ENCODE results near the gene ORAI3. TPM values are rescaled to one million over a fixed set of nuclear protein-coding genes. Genes with fewer than 3 reads are reported as not detected.

Gene ORAI3
- total RNA-seq, 4 donors from 2014 or later: 25.7 to 41.0 (median 32.7) TPM

DNA sequence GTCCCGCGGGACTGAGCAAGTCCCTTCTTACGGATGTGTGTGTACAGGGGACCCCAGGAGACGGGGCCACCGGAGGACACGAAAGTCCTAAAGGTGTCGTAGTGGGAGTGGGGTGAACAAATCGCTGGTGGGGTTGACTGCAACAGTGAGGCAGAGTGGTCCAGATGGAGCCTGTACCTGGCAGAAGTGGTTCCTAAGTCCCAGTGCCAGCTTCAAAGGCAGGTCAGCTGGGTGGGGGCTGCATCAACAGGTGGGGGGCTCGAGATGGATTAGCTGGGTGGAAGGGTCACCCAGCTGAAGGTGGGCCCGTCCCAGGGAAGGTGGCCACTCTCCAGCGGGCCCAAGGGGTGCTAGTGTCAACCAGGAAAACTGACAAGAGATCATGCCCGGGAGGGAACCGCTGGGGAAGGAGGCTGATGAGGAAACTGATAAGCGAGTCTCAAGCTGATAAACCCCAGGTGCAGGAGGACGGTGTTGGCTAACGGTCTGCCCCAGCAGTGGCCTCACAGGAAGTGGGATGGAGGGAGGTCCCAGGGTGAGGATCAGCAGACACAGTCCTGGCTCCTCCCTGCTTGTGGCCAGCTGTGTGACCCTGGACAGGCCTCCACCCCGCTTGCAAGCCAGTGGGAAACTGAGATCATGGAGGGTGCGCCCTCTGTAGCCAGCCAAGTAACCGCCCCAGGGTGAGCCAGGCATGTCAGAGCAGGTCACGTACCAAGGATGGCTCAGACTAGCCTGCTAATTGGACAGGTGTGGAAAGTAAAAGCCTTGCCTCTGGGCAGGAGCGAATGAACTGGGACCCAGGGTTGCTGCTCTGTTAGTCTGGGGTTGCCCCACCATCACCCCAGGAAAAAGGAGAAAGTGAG lies 1.0 kb downstream of the ORAI3 start:
- no peaks in the 10 kb centered on the region for H3K9me3 ChIP-seq
- peak overlapping the region; percentile 93 for H3K4me3 ChIP-seq
- peak overlapping the region; percentile 93 for H3K27ac ChIP-seq
- TF ChIP-seq, protein P1, sequence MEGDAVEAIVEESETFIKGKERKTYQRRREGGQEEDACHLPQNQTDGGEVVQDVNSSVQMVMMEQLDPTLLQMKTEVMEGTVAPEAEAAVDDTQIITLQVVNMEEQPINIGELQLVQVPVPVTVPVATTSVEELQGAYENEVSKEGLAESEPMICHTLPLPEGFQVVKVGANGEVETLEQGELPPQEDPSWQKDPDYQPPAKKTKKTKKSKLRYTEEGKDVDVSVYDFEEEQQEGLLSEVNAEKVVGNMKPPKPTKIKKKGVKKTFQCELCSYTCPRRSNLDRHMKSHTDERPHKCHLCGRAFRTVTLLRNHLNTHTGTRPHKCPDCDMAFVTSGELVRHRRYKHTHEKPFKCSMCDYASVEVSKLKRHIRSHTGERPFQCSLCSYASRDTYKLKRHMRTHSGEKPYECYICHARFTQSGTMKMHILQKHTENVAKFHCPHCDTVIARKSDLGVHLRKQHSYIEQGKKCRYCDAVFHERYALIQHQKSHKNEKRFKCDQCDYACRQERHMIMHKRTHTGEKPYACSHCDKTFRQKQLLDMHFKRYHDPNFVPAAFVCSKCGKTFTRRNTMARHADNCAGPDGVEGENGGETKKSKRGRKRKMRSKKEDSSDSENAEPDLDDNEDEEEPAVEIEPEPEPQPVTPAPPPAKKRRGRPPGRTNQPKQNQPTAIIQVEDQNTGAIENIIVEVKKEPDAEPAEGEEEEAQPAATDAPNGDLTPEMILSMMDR (IDR thresholded peaks at IDR 0.05): peak in 1 of 2 donors; percentile 22
- TF ChIP-seq EP300 (IDR thresholded peaks at IDR 0.05) (no peak), POLR2A (IDR thresholded peaks at IDR 0.05) (peak in 1 of 2 donors; percentile 15), POLR2AphosphoS5 (IDR thresholded peaks at IDR 0.05) (peak in 1 of 3 donors; percentile 81)
- no peaks in the 10 kb centered on the region for H3K27me3 ChIP-seq
- peak; percentile 93 to 94 for DNase-seq (ENCODE audit: low spot score in 2 of 2)
- H3K36me3 ChIP-seq: peaks cover 10% of the 10 kb centered on the region
- H3K4me1 ChIP-seq: peaks cover 52% of the 10 kb centered on the region
- 3% methylated on average over 21 of the region's 21 CpGs for WGBS

DNA sequence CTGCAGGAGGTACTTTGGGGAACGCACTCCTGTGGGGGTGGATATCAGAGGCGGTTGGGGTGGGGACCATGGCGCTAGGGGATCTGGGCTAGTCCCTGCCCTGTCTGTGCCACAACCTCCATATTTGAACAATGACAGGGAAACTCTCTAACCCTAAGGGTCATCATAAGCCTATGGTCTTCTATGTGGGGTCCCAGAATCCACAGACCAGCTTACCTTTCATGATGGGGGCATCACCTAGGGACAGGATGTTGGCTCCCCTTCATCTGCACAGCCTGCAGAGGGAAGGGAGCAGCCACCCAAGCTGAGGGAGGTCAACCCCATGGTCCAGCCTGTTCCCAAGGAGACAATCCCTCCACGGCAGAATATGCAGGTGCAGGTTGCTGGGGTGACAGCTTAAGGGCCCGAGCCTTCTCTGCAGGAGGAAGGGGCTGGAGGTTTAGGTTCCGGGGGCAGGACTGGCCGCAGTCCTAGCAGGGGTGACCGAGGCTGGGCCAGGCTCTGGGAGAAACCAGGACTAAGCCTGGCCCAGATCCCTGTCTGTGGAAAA lies 1.7 kb downstream of the ORAI3 start:
- peak overlapping the region; percentile 93 for H3K27ac ChIP-seq
- H3K4me1 ChIP-seq: peaks cover 52% of the 10 kb centered on the region
- H3K9me3 ChIP-seq: no peaks in the 10 kb centered on the region
- TF ChIP-seq, protein P1 (IDR thresholded peaks at IDR 0.05): no peak
- TF ChIP-seq POLR2A (IDR thresholded peaks at IDR 0.05) (no peak), POLR2AphosphoS5 (IDR thresholded peaks at IDR 0.05) (no peak), EP300 (IDR thresholded peaks at IDR 0.05) (no peak)
- H3K4me3 ChIP-seq: peak overlapping the region; percentile 93
- H3K36me3 ChIP-seq: peaks cover 6% of the 10 kb centered on the region
- no peaks in the 10 kb centered on the region for H3K27me3 ChIP-seq
- DNase-seq (ENCODE audit: low spot score in 2 of 2): no peak
- WGBS: 25% methylated on average over 3 of the region's 8 CpGs

DNA sequence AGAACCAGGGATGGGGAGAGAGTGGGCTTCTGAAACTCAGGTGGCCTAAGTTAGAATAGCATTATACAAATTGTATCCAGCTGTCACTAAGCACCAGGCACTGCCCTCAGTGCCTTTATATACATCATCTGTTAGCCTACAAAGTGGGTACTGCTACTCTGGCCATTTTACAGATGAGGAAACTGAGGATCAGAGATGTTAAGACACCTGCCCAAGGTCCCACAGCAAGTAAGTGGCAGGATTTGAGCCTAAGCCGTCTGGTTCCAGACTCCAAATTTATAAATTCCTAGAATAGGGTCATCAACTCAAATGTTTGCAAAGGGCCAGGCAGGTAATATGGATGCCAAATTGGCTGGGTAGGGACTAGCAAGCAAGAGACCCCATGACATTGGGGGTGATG lies 2.3 kb downstream of the ORAI3 start:
- H3K9me3 ChIP-seq: no peaks in the 10 kb centered on the region
- peak overlapping the region; percentile 93 for H3K27ac ChIP-seq
- TF ChIP-seq POLR2AphosphoS5 (IDR thresholded peaks at IDR 0.05) (no peak), POLR2A (IDR thresholded peaks at IDR 0.05) (no peak), EP300 (IDR thresholded peaks at IDR 0.05) (no peak)
- TF ChIP-seq, protein P1 (IDR thresholded peaks at IDR 0.05): no peak
- H3K36me3 ChIP-seq: peaks cover 6% of the 10 kb centered on the region
- DNase-seq (ENCODE audit: low spot score in 2 of 2): no peak
- 64% methylated on average over 1 of the region's 1 CpG for WGBS
- H3K27me3 ChIP-seq: no peaks in the 10 kb centered on the region
- H3K4me3 ChIP-seq: no peak overlapping the region
- H3K4me1 ChIP-seq: peaks cover 52% of the 10 kb centered on the region

DNA sequence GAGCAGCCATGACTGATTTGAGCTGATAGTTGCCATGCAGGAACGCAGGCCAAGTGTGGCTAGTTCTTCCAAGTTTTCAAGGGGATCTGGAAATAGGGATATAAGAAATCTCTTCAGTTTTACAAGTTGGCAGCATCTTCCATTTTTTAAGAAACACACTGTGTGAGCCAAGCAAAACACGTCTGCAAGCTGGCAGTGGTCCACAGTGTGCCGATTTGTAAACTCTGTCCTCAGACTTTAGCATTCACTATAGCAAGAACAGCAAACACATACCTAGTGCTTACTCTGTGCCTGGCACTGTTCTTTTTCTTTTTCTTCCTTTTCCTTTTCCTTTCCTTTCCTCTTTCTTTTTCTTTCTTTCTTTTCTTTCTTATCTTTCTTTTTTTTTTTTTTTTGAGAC lies 2.9 kb downstream of the ORAI3 start:
- TF ChIP-seq EP300 (IDR thresholded peaks at IDR 0.05) (no peak), POLR2A (IDR thresholded peaks at IDR 0.05) (no peak), POLR2AphosphoS5 (IDR thresholded peaks at IDR 0.05) (no peak)
- TF ChIP-seq, protein P1 (IDR thresholded peaks at IDR 0.05): no peak
- Histone ChIP-seq H3K4me1 (peaks cover 56% of the 10 kb centered on the region), H3K27ac (peak overlapping the region; percentile 2)

DNA sequence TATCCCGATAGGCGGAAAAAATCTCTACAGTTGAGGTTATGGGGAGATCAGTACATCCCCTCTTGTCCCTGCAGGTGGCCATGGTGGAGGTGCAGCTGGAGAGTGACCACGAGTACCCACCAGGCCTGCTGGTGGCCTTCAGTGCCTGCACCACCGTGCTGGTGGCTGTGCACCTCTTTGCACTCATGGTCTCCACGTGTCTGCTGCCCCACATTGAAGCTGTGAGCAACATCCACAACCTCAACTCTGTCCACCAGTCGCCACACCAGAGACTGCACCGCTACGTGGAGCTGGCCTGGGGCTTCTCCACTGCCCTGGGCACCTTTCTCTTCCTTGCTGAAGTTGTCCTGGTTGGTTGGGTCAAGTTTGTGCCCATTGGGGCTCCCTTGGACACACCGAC lies 4.2 kb downstream of the ORAI3 start:
- DNase-seq (ENCODE audit: low spot score in 2 of 2): no peak
- peaks cover 57% of the 10 kb centered on the region for H3K4me1 ChIP-seq
- H3K9me3 ChIP-seq: no peaks in the 10 kb centered on the region
- no peak overlapping the region for H3K27ac ChIP-seq
- no peak for TF ChIP-seq POLR2AphosphoS5 (IDR thresholded peaks at IDR 0.05)
- TF ChIP-seq, protein P1 (IDR thresholded peaks at IDR 0.05): no peak
- no peak for TF ChIP-seq POLR2A (IDR thresholded peaks at IDR 0.05)
- no peak for TF ChIP-seq EP300 (IDR thresholded peaks at IDR 0.05)
- no peak overlapping the region for H3K4me3 ChIP-seq
- no peaks in the 10 kb centered on the region for H3K27me3 ChIP-seq
- H3K36me3 ChIP-seq: no peaks in the 10 kb centered on the region
- WGBS: 89% methylated on average over 4 of the region's 9 CpGs

More for the DNA sequence above, 2.9 kb downstream of the ORAI3 start:
- Histone ChIP-seq H3K4me3 (no peak overlapping the region), H3K27me3 (no peaks in the 10 kb centered on the region), H3K9me3 (no peaks in the 10 kb centered on the region), H3K36me3 (peaks cover 5% of the 10 kb centered on the region)
- 11% methylated on average over 3 of the region's 3 CpGs for WGBS
- peak in 1 of 2 donors; percentile 81 for DNase-seq (ENCODE audit: low spot score in 2 of 2)
